Measurements from ENCODE around the gene CHMP1A. TPM values are rescaled to one million over a fixed set of nuclear protein-coding genes. Genes with fewer than 3 reads are reported as not detected.

The CHMP1A gene
- polyA plus RNA-seq, 1 donor = 56.7 TPM

DNA sequence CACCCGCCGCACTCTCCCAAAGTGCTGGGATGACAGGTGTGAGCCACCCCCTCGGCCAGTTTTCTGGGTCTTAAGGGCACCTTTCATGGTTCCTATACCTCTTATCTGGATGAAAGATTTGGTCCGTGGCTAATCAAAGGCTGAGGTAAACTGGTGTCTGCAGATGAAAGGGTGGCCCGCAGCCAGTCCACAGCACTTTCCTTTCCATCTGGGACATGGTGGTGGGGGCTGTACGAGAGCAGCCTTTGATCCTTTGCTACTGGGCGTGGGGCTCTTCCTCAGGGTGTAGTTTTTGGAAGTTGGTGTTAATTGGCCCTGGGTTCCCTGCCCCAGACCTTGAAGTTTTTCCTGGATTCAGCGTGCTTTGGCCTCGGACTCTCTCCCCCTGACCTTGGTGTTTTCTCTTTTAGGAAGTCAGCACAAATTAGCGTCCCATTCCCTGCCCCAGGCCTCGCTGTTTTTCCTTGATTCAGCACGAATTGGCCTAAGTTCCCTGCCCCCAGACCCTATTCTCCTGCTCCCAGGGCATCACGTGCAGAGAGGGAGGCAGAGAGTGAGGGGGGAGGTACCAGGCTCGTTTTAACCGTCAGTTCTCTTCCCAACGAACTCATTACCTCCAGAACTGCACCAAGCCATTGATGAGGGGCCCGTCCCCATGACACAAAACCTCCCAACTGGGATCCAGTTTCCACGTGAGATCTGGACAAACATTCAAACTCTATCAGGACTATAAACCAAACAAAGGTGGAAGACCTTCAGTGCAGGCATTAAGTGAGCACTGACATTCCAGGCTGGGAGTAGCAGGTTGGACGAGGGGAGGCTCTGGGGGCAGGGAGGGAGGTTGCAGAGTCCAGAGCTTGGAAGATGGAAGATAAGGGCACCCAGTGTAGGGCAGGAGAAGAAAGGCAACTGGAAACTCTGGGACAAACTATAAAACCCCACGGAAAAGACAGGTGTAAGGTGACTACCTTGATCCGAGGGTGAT lies 32.4 kb downstream of the CHMP1A start:
- DNase-seq (ENCODE audit: low read depth) = no peak

DNA sequence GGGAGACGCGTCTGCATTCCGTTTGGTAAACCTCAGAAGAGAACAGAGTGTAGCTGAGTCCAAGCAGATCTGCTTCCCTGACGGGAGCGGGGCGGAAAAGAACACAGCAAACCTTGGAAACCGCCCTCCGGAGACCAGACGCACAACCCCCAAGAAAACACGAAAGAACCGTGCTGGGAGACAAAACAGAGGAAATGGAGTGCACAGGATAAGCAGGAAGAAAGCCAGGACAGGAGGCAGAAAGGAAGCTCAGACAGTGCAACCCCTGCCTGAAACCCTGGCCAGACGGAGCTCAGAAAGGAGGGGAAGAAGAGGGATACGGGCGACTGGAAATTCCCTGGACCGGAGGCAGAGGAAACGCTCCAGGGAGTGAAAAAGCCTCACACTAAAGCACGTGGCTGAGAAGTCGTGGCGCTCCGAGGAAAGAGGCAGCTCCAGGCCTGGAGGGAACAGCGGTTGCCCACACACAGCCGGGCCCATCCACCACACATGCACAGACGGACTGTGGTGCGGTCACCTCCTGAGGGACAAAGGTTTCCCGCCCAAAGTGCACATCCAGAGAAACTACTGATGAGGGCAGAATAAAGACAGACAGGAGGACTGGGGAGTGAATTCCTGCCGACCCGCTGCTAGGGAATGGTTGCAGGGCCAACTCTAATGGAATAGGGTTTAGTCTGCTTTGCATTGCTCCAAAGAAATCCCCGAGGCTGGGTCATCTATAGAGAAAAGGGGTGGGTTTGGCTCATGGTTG lies 33.8 kb downstream of the CHMP1A start:
- no peak for DNase-seq (ENCODE audit: low read depth)

DNA sequence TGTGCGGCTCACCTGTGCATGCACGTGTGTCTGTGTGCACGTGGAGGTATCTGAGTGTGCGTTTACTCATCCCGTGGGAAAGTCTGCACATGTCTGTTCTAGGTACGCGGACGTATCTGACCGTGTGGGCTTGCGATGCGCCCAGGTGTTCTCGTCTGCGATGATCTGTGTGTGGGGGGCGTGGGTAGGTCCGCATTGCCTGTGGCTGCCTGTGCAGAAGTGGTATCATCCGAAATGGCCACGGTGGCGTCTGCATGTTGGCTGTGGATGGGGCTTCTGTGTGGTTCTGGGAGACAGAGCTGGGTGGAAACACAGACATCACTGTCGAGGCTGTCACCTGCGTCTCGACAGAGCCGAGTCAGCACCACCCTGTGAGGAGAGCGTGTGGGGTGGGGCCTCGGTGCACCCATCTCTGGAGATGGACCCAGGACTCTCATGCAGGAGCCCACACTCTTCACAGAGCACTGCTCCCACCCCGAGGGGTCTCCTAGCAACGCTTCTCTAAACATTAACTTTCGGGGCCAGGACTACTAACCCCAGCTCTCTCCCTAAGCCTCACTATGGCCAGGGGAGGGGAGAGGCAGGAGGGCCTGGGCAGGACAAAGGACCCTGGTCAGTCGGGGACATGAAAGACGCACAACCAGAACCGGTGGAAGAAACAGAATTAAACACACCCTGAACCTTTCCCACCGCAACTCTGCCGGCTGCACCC lies 35.7 kb downstream of the CHMP1A start:
- DNase-seq (ENCODE audit: low read depth) = no peak

DNA sequence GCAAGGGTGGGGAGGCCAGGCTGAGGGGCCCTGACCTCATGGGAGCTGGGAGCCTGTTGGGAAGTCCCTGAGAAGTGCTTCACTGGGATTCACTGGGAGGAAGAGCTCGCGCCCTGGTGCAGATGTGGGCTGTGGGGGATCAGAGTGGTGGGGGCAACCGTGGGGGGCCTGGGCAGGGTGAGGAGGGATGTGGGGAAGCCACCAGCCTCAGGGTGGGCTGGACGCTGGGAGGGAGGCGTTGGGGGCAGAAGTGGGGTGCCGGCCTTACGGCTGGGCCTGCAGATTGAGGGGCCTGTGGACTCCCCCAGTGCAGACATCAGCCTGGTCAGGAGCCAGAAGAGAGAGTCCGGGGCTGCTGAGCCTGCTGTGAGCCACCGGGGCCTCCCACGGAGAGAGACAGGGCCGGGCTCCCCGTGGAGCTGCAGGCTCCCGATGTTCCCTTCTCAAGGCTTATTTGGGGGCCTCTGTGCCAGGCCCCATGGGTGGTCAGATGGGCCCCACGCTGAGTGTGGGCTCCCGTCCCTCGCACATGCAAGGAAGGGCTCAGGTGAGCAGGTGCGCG lies 36.3 kb downstream of the CHMP1A start:
- no peak for DNase-seq (ENCODE audit: low read depth)

DNA sequence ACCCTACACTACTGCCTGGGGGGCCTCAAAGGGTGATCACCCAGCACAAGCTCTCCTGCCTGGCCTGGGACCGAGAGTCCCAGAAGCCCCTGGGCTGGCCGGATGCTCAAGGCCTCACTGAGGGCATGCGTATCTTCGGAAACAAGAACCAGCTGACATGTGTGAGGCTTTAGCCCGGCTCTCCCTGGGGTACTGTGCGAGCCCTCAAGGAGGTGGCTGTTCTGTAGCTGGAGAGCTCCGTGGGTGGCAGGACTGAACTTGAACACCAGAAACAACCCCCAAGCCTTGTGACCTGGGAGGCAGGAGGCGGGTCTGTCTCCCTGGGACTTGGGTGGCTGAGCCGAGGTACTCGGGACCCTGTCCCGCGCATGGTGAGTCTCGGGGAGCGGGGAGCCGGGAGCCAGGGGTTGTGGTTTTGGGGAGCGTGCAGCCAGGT lies 37.1 kb downstream of the CHMP1A start:
- no peak for DNase-seq (ENCODE audit: low read depth)

DNA sequence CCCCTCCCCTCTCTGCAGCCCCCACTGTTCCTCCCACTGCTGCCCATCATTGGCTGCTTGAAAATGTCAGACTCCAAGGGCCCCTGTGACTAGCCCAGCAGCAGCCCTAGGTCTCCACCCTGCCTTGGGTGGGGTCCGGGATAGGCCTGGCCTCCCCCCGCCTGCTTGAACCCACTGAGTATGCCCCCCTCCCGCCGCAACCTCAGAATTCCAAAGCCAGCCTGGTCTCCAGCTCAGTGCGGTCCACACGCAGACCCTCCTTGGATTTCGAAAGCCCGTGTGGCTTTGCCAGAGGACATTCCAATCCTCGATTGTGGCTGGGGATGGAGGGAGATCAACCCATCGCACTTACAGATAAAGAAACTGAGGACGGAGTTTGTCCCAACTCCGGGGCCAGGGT lies 37.7 kb downstream of the CHMP1A start:
- DNase-seq (ENCODE audit: low read depth) = no peak

DNA sequence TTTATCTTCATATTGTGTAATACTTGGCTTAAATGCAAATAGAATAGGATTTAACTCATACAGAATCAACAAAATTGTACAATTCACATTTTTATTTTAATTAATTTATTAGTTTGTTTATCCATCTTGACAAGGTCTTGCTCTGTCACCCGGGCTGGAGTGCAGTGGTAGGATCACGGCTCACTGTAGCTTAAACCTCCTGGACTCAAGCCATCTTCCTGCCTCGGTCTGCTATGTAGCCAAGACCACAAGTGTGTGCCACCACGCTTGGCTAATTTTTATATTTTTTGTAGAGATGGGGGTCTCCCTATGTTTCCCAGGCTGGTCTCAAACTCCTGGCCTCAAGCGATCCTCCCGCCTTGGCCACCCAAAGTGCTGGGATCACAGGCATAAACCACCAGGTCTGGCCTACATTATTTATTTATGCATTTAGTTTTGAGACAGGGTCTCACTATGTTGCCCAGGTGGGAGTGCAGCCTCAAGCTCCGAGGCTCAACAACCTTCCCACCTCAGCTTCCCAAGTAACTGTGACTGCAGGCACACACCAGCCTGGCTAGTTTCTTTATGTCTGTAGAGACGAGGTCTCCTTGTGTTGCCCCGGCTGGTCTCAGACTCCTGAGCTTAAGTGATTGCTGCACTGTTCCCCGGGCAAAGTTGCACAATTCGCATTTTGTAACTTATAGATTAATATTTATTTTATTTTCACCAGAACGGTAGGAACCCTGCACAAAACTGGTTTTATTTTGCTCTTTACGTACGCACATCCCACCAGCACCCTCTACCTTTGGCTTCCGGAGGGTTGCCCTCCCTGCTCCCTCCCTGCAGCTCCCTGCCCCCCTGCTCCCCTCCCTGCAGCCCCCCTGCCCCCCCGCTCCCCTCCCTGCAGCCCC lies 39.2 kb downstream of the CHMP1A start:
- DNase-seq (ENCODE audit: low read depth) = no peak

DNA sequence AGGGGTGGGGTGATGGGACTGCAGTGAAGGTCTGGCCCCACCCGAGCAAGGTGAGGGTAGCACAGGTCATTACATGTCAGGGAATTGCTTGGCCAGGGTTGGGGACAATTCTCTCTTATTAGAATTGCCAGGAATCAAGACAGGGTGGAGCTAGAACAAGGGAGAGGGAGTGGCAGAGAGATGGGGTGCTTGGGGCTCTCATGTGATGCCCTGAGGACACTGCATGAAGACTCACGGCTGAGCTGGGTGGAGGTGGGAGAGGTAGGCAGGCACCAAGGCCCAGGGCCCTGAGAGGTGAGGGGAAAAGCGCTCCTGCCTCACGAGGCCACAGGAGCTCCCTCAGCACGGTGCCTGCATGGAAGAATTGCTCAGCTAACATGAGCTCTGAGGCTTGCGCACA lies 40.5 kb downstream of the CHMP1A start:
- DNase-seq (ENCODE audit: low read depth) = no peak

DNA sequence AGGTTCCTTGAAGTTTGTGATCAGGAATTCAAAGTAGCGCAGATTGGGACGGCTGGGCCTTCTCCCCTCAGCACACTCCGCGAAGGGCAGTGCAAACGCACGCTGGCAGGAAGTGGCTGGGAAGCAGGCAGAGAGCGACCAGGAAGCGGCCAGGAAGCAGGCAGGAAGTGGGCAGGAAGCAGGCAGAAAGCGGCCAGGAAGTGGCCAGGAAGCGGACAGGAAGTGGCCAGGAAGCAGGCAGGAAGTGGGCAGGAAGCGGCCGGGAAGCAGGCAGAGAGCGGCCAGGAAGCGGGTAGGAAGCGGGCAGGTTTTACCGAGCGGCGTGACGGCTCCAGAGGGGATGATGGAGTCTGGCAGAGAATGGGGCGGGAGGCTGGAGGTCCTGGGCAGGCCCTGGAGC lies 40.9 kb downstream of the CHMP1A start:
- DNase-seq (ENCODE audit: low read depth) = no peak

DNA sequence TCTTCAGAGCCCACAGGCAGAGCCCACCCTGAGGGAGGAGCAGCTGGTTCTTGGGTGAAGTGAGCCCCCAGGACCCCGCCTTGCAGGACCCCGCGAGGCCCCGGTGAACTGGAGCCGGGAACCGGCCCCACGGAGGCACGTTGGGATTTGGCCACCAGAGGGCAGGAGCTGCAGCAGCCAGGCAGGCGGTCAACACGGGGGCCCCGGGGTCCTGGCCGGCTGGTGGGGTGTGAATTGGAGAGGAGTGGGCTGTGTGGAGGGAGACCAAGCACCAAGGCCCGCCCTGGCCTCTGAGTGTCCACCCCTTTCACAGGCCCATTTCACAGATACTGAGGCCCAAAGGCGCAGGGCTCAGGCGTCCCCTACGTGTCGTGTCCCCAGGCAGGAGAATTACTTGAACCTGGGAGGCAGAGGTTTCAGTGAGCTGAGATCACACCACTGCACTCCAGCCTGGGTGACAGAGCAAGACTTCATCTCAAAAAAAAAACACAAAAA lies 41.9 kb downstream of the CHMP1A start:
- DNase-seq (ENCODE audit: low read depth) = no peak

DNA sequence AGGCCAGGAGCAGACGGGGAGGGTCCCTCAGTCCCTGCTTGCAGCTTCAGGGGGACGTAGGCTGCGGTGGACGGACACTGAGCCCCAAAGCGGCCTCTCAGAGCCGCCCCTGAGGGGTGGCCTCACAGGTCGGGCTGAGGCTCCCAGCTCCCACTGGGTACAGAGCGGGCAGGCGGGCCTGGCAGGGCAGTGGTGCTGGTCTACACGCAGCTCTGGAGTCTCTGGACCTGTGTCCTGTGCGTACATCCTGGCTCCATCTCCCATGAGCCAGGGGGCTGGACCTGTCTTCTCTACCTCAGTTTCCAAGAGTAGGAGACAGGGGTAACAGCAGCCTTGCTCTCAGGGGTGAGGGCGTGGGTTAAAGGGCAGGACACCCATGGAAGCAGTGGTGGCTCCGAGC lies 42.3 kb downstream of the CHMP1A start:
- DNase-seq (ENCODE audit: low read depth) = no peak

DNA sequence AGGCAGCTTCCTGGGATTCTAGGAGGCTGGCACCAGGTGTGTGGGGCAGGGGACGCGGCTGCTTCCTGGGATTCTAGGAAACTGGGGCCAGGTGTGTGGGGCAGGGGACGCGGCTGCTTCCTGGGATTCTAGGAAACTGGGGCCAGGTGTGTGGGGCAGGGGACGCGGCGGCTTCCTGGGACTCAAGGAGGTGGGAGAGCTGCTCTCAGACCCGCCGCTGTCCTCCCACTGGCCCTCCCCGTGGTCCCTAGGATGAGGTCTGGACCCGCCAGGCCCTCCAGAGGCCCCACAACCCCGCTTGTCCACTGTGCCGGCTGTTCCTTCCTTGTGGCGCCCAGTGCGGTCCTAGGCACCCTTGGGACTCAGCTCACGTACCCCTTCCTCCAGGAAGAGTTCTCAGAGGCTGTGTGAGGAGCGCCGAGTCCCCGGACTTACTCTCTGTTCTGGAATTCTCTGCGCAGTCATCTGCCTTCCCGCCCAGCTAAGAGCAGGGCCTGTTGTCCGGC lies 43.5 kb downstream of the CHMP1A start:
- no peak for DNase-seq (ENCODE audit: low read depth)

DNA sequence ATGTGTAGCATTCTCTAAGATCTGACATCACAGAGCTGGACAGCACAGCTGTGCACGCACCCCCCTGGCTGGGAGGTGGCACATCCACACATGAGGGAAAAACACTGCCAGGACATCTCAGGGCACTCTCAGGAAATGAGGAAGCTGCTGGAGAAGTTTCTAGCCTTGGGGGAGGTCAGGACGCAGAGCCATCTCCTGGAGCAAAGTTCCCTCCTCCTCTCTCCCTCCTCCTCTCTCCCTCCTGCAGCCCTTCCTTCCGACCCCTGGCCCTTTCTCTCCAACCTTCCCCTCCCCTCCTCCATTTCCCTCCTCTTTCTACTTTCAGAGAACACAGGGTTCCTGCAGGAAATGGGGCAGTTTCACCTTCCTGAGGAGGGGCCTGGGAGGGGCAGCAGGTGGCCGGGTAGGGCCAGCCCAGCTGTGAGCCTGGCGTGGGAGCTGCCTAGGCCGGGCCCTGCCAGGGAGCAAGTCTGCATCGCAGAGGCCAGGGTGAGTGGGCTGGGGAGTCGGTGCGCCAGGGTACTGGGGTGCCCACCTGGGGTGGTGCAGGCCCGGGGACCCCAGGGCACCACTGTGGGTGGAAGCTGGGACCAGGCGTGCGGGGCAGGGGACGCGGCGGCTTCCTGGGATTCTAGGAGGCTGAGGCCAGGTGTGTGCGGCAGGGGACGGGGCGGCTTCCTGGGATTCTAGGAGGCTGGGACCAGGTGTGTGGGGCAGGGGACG lies 44.1 kb downstream of the CHMP1A start, which contains the start of gene DPEP1:
Gene DPEP1, plus strand, starts transcription at position 412 of the 723 bp plus-strand sequence. CDS start 16,769 bp downstream, outside the sequence.
- DNase-seq (ENCODE audit: low read depth) = no peak

DNA sequence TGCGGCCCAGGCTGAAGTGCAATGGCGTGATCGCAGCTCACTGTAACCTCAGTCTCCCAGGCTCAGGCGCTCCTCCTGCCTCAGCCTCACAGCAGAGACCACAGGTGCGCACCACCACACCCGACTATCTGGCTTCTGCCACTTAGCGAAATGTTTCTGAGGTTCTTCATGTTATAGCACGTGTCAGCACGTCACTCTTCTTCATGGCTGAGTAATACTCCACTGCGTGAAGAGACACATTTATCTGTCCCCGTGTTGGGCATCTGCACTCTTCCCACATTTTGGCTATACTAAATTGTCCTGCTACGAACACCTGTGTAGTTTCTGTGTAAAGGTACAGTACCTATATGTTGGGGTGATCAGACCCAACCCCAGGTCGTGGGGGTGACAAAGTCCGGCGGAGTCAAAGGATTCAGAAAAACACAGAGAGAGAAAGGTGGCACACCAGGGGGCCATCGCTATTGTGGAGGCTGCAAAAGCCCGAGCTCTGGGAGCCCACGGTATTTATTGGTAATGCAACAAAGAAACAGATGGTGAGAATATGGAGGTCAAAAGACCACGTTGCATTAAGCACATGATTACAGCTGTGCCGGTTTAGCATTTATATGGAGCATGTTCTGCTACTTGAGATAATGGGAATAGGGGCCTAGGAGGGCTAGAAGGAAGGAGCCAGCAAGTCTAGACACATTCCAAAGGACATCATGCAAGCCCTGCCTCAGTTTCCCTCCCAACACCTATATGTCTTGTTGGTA lies 44.9 kb downstream of the CHMP1A start:
- no peak for DNase-seq (ENCODE audit: low read depth)

DNA sequence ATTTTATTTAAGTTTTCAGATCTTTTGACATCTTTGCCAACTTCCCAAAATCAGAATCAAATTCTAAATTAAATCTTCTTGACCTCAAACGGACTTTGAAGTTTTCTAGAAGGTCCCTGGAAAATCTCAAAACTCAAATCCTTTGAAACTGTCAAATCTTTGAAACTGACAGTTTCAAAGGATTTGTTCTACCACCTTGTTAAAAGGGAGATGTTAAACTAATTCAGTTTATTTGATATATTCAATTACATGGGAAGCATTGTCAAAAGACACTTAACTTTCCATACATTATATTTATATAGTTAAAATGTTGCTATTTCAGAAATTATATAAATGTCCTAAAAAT lies 47.4 kb downstream of the CHMP1A start:
- DNase-seq (ENCODE audit: low read depth) = no peak

DNA sequence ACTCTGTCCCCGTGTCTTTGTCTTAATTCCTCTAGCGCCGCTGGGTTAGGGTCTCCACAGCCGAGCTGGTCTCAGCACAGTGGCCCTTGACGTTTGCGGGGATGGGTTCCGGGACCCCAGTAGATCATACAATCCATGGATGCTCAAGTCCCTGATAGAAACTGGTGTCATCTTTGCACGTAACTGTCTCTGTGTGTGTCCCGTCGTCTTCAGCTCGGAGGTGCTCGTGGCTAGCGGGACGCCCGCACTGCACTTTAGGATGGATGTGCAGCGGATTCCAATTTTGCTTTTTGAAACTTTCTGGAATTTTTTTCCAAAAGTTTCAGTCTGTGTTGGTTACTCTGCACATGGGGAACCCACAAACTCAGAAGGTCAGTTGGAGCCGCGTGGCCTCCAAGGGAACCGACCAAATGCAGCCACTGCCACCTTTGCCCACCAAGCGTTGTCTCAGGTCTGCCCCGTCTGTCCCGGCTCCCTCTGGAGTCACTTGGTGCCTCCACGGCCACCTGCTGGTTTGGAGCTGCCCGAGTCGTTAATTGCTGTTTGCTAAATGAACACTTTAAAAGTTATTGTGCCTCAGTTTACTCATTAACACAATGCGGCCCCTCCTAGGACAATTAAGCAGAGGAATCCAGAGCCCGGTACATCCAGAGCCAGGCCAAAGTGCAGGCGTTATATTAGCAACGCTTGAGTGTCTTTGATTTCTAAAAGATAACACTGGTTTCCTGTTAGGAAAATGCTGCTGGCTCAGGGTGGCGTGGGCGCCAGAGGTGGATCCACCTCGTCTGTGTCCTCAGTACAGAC lies 49.4 kb downstream of the CHMP1A start:
- DNase-seq (ENCODE audit: low read depth) = no peak

DNA sequence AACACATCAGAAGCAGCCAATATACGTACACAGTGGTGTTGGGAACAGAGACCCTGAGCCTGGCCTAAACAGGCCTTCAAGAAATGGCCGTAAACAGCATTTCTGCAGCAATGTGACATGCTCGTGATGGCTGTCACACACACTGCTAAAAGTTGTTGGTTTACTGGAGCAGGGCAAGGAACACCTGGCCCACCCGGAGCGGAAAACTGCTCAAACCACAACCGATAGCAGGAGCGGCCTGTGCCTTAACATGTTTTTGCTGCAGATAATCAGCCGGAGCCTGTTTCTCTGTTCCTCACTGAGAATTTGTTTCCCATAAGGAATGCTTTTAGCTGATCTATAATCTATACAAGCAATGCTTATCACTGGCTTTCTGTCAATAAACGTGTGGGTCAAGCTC lies 50.1 kb downstream of the CHMP1A start:
- DNase-seq (ENCODE audit: low read depth) = no peak

DNA sequence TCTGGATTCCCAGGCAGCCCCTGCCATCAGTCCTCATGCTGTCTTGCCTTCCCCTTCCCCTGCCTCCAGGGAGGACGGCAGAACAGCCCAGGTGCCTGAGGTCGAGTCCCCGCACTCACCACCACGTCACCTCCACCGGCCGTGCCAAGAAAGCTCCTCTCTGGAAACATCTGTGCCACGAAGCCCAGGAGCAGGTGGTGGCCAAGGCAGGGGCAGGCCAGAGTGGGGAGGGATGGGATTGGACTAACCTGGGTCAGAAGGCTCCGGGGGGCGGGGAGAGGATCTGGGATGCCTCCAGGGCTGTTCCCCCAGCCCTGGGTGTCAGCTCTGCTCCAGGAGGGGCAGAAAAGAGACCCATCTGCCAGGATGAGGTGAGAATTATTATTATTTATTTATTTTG lies 51.5 kb downstream of the CHMP1A start:
- no peak for DNase-seq (ENCODE audit: low read depth)
